Activated CD4-positive, alpha-beta T cell treated with anti-CD3 and anti-CD28 coated beads, Interleukin-2, amount 50 U/mL, for 24 hours (primary cell): Measurements from ENCODE around the gene STIMATE.

ENCODE experiments used
- DNase-seq, 2 donors: peaks; one replicate each; pipeline ENCODE4 v3.0.0-alpha.2; 2020; ENCODE audit warnings: low read depth in 1 of 2, low spot score in 1 of 2

Gene STIMATE

GRCh38 chr3:52871761-52872160, 25.6 kb downstream of the STIMATE start:
- DNase-seq, result no peak

- no peak for DNase-seq
These were observed 26.9 kb downstream of the STIMATE start for GRCh38 chr3:52870471-52870870.

GRCh38 chr3:52866427-52866826, 30.9 kb downstream of the STIMATE start:
- DNase-seq, result no peak

- no peak for DNase-seq
These were observed 31.4 kb downstream of the STIMATE start for GRCh38 chr3:52865994-52866393.

GRCh38 chr3:52860424-52860768, 37.0 kb downstream of the STIMATE start:
- no peak for DNase-seq

- no peak for DNase-seq
These were observed 37.5 kb downstream of the STIMATE start for GRCh38 chr3:52859686-52860423.

GRCh38 chr3:52857864-52858263, 39.5 kb downstream of the STIMATE start:
- DNase-seq, result no peak

- no peak for DNase-seq
These were observed 40.2 kb downstream of the STIMATE start for GRCh38 chr3:52857133-52857532.

- DNase-seq, result no peak
These were observed 40.7 kb downstream of the STIMATE start for GRCh38 chr3:52856666-52857065.

- DNase-seq, result no peak
These were observed 43.3 kb downstream of the STIMATE start for GRCh38 chr3:52854013-52854412.

GRCh38 chr3:52852419-52852818, 44.9 kb downstream of the STIMATE start:
- no peak for DNase-seq

- peak in 1 of 2 donors; percentile 21 for DNase-seq
These were observed 46.0 kb downstream of the STIMATE start for GRCh38 chr3:52851348-52851747.

GRCh38 chr3:52849656-52850055, 47.7 kb downstream of the STIMATE start:
- no peak for DNase-seq

- no peak for DNase-seq
These were observed 48.7 kb downstream of the STIMATE start for GRCh38 chr3:52848617-52849016.

- no peak for DNase-seq
These were observed 49.6 kb downstream of the STIMATE start for GRCh38 chr3:52847726-52848125.

GRCh38 chr3:52847241-52847640, 50.1 kb downstream of the STIMATE start:
- no peak for DNase-seq

- DNase-seq, result no peak
These were observed 50.8 kb downstream of the STIMATE start for GRCh38 chr3:52846432-52846965.

GRCh38 chr3:52845691-52846431, 51.5 kb downstream of the STIMATE start:
- DNase-seq, result no peak

GRCh38 chr3:52845157-52845556, 52.2 kb downstream of the STIMATE start:
- no peak for DNase-seq

GRCh38 chr3:52844290-52844975, 52.9 kb downstream of the STIMATE start:
- DNase-seq, result no peak

- DNase-seq, result no peak
These were observed 53.5 kb downstream of the STIMATE start for GRCh38 chr3:52843881-52844280.
